Stimulated activated CD8-positive, alpha-beta memory T cell treated with anti-CD3 and anti-CD28 coated beads, Interleukin-12 subunit alpha, Interleukin-12 subunit beta, amount 100 ng/mL, for 1 hour (primary cell): ENCODE data around the gene PDIA4.
A peak's percentile ranks its signal among the peaks of the same experiment; 100 is the strongest.
"Not testable (repeated sequence)": the region's sequence is repeated elsewhere in the genome, so short reads cannot be mapped to it uniquely, and the experiment has no call there.

Experiments used
- DNase-seq: peaks from one replicate; pipeline ENCODE4 v3.0.0-alpha.2; 2020; ENCODE audit warnings: low read depth

Gene PDIA4, protein sequence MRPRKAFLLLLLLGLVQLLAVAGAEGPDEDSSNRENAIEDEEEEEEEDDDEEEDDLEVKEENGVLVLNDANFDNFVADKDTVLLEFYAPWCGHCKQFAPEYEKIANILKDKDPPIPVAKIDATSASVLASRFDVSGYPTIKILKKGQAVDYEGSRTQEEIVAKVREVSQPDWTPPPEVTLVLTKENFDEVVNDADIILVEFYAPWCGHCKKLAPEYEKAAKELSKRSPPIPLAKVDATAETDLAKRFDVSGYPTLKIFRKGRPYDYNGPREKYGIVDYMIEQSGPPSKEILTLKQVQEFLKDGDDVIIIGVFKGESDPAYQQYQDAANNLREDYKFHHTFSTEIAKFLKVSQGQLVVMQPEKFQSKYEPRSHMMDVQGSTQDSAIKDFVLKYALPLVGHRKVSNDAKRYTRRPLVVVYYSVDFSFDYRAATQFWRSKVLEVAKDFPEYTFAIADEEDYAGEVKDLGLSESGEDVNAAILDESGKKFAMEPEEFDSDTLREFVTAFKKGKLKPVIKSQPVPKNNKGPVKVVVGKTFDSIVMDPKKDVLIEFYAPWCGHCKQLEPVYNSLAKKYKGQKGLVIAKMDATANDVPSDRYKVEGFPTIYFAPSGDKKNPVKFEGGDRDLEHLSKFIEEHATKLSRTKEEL

DNA sequence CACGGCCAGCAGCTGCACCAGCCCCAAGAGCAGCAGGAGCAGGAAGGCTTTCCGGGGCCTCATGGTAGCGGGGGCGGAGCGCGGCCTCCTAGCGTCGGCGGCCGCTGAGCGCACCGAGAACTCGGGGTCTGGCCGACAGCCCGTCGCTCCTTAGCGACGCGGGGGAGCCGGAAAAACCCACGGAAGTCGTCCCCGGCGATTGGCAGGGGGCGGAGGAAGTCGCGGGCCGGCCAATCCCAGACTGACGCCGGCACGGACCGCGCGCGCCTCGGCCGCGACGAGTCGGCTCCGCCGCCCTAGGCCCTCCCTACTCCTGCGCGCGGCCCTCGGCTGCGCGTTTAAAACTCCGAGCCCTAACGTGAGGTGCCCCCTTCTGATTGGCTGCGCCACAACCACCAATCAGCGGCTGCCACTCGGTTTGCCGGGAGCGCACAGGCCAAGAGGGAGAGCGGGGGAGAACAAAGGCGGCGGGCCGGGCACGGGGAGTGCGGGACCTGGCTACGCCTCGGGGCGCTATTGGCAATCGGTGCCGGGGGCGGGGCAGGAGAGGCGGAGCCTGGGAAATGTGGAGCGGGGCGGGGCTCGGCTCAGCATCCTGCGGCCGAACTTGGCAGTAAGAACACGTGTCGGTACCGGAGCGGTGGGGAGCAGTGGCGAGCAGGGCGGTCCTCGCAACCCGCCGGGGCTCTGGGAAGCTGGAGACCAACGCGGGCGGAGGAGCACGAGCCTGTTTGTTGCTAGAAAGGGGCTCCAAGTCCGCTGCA is at the start of gene PDIA4:
Gene PDIA4, minus strand, starts transcription at position 160 of the 764 bp plus-strand sequence. Its CDS starts 97 bp downstream, at position 63.
- DNase-seq = peak; percentile 99

GRCh38 chr7:149077594-149077993 is 49.3 kb upstream of the PDIA4 start:
- no peak for DNase-seq

DNA sequence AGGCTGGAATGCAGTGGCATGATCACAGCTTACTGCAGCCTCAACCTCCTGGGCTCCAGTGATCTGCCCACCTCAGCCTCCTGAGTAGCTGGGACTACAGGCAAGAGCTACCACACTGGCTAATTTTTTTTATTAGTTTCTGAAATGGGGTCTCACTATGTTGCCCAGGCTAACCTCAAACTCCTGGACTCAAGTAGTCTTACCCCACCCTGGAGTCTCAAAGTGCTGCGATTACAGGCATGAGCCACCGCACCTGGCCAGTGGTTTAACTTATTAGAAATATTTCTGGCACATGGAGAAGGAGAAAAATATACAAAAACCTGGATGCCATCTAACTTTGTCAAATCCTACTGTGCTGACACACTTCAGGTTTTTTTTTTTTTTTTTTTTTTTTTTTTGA is 47.0 kb upstream of the PDIA4 start:
- DNase-seq = no peak

DNA sequence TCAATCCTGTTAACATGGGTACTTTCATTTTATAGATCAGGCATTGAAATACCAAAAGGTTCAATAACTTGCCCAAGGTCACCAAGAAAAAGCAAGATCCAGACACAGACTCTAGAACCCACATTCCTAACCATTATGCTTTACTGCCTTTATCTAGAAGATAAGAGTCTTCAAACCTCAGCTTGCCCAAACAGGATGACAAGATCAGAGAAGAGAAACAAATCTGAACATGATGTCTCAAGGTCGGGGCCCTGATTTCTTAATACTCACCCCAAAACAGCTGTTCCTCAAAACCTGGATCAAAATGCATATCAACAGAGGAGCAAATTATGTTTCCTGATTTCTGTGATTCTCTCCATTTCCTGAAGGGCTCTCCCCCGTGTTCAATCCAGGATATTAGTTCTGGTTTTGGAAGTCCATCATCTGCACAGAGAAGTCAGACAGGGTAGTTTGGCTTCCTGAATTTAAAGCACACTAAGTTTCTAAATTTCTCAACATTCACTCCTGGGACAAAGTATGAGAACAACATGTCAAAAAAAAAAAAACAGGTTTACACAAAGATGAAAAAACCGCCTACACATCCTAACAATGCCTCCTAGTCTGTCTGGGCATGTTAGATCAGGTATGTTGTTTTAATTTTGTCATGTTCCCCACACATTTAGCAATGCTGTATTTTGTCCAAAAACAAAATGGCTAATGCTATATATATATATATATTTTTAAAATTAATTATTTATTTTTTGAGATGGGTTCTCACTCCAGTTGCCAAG is 46.0 kb upstream of the PDIA4 start:
- no peak for DNase-seq

GRCh38 chr7:149072438-149072775 is 44.1 kb upstream of the PDIA4 start:
- DNase-seq = no peak

DNA sequence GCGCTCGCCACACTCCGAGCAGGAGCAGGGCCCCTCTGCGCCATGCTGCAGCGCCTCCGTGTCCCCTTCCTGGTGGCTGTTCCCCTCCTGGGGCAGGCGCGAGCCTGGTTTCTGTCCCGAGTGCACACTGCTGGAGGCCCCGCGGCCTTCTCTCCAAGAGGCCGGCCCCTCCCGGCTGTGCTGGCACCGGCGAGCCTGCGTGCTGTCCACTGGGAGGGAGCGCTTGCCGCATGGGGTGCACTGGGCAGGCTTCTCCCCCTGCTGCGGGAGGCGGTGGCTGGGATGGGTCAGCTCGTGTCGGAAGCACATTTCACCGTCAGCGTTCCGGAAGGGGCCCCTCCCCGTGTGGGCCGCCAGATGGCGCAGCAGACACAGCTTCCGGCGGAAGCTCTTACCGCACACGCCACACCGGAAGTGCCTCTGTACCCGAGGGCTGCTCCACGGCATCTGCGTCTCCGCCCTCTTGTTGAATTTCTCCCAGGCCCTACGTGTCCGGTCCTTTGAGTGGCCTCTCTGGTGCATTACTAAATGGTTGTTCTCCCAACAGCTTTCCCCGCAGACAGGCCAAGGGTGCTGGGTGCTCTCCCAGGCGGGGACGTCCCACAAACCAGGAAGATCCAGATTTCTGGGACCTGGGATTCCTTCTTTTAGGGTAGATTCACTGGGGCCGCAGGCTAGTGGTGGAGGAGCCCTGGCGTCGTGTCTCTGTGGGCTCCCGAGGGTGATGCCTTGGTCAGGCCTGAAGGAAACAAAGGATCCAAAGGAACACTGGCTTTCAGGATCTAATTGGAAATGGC is 43.5 kb upstream of the PDIA4 start:
- no peak for DNase-seq

- DNase-seq = no peak
Observed at GRCh38 chr7:149071182-149071635, 42.9 kb upstream of the PDIA4 start.

DNA sequence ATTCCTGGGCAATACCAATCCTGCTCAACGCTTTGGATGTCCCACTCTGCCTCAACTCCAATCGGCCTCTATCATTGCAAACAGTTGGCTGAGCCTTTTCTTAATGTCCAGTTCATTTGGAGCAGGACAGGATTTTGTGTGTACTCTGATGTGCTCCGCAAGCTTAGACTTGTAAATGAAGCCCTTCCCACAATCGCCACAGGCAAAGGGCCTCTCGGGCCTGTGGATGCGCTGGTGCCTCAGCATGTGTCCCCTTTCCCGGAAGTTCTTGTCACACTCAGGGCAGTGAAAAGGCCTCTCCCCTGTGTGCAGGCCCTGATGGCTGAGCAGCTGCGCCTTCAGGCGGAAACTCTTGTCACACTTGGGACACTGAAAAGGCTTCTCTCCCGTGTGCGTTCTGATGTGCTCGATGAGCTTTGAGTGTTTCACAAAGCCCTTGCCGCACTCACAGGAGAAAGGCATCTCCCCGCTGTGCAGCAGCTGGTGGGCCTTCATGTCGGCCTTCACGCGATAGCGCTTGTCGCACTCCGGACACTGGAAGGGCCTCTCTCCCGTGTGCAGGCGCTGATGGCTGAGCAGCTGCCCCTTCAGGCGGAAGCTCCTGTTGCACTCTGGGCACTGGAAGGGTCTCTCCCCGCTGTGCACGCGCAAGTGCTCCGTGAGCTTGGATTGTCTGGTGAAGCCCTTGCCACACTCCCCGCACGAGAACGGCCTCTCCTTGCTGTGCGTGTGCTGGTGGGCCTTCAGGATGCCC is 42.2 kb upstream of the PDIA4 start:
- no peak for DNase-seq

- no peak for DNase-seq
Observed at GRCh38 chr7:149067869-149068268, 39.6 kb upstream of the PDIA4 start.

DNA sequence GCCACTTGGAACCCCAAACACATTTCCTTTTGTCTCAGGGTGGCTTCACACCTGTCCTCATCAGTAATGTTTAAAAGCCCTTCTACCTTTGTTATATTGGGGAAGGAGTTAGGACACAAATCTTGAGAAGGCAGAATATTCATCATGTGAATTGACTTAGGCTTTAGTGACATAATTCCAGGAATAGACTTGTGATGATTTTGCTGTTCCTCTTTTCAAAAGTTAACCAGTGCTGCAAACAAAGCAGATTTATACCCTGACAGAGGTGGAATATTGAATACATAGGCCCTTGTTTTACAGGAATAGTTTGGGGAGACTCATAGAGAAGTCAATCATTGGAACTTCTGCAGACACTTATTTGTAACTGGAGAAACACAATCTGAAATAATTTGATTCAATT is 35.2 kb upstream of the PDIA4 start:
- DNase-seq = no peak

DNA sequence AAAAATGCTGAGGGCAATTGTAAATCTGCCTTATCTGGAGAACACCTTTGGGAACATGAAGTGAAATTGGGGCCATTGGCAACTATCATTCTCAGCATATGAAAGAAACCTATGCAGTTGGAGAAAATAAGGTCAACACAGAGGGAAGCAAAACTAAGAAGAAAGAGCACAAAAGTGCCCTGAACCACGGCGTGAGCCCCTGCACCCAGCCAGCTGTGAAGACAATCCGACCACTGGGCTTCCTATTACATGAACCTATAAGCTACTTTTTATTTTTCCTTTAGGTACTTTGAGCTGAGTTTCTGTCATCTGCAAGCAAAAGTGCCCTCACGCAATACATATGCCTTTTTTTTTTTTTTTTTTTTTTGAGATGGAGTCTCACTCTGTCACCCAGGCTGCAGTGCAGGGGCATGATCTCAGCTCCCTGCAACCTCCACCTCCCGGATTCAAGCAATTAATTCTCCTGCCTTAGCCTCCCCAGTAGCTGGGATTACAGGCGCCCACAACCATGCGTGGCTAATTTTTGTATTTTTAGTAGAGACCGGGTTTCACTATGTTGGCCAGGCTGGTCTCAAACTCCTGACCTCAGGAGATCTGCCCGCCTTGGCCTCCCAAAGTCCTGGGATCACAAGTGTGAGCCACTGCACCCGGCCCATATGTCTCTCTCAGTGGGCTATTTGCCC is 34.1 kb upstream of the PDIA4 start:
- not testable (repeated sequence) for DNase-seq

GRCh38 chr7:149060156-149060555 is 31.9 kb upstream of the PDIA4 start:
- no peak for DNase-seq

GRCh38 chr7:149053885-149054284 is 25.6 kb upstream of the PDIA4 start:
- no peak for DNase-seq

GRCh38 chr7:149053384-149053783 is 25.1 kb upstream of the PDIA4 start:
- DNase-seq = no peak

- DNase-seq = no peak
Observed at GRCh38 chr7:149050941-149051340, 22.6 kb upstream of the PDIA4 start.

GRCh38 chr7:149048805-149049204 is 20.5 kb upstream of the PDIA4 start:
- no peak for DNase-seq

DNA sequence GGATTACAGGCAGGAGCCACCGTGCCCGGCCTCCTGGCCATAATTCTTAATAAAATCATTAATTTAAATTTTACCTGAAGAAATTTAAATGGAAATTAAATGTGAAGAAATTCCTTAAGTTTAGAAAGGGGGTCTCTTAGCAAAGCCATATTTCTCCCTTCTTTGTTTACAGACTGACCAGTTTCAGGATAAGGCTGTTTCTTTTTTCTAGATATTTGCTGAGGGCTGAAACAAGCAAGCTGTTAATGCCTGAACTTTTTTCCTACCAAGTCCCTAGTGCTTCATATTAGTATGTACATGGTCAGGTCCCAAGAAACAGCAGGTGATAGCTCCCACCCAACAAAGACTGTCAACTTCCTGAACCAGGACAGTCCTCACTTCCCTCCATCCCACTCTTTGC is 18.1 kb upstream of the PDIA4 start:
- no peak for DNase-seq

GRCh38 chr7:149043936-149044335 is 15.6 kb upstream of the PDIA4 start:
- DNase-seq = no peak

- no peak for DNase-seq
Observed at GRCh38 chr7:149041350-149041749, 13.0 kb upstream of the PDIA4 start.

GRCh38 chr7:149038641-149039040 is 10.3 kb upstream of the PDIA4 start:
- DNase-seq = not testable (repeated sequence)
